ENCODE data around the gene SP2. TPM values are rescaled to one million over a fixed set of nuclear protein-coding genes. Genes with fewer than 3 reads are reported as not detected.

SP2 gene
- polyA plus RNA-seq, 6 donors from 2014 or later, result 2.2 to 17.1 (median 9.4) TPM

GRCh38 chr17:47857551-47858455 is 38.2 kb upstream of the SP2 start:
- no peak overlapping the region for H3K4me3 Mint-ChIP-seq
- peak overlapping the region in 1 of 6 donors; percentile 38 for H3K27ac Mint-ChIP-seq
- peaks cover 56 to 74% (median 71%) of the 10 kb centered on the region in 3 donors for H3K27me3 Mint-ChIP-seq
- ATAC-seq (ENCODE audit: low read depth in 2 of 2) (no peak), DNase-seq (no peak)
- no peaks in the 10 kb centered on the region for H3K9me3 Mint-ChIP-seq
- peaks cover 0 to 7% of the 10 kb centered on the region in 2 donors for H3K36me3 Mint-ChIP-seq
- peaks cover 0 to 5% (median 0%) of the 10 kb centered on the region in 3 donors for H3K4me1 Mint-ChIP-seq

- Mint-ChIP-seq H3K4me1 (peaks cover 0 to 5% (median 0%) of the 10 kb centered on the region in 3 donors), H3K36me3 (peaks cover 0 to 7% of the 10 kb centered on the region in 2 donors), H3K27ac (no peak overlapping the region), H3K4me3 (no peak overlapping the region), H3K27me3 (peaks cover 43 to 60% (median 52%) of the 10 kb centered on the region in 3 donors), H3K9me3 (no peaks in the 10 kb centered on the region)
- ATAC-seq (ENCODE audit: low read depth in 2 of 2) (no peak), DNase-seq (no peak)
Observed at GRCh38 chr17:47860386-47860785, 35.6 kb upstream of the SP2 start.

GRCh38 chr17:47862621-47863440 is 33.2 kb upstream of the SP2 start:
- peaks cover 0 to 7% of the 10 kb centered on the region in 2 donors for H3K36me3 Mint-ChIP-seq
- H3K27ac Mint-ChIP-seq, result no peak overlapping the region
- ATAC-seq (ENCODE audit: low read depth in 2 of 2) (no peak), DNase-seq (no peak)
- peaks cover 41 to 56% (median 53%) of the 10 kb centered on the region in 3 donors for H3K27me3 Mint-ChIP-seq
- no peak overlapping the region for H3K4me3 Mint-ChIP-seq
- H3K4me1 Mint-ChIP-seq, result peaks cover 0 to 5% (median 0%) of the 10 kb centered on the region in 3 donors
- no peaks in the 10 kb centered on the region for H3K9me3 Mint-ChIP-seq

GRCh38 chr17:47864791-47865216 is 31.2 kb upstream of the SP2 start:
- no peaks in the 10 kb centered on the region for H3K4me1 Mint-ChIP-seq
- peak overlapping the region in 1 of 6 donors; percentile 65 for H3K27ac Mint-ChIP-seq
- H3K27me3 Mint-ChIP-seq, result peaks cover 43 to 48% (median 43%) of the 10 kb centered on the region in 3 donors
- no peaks in the 10 kb centered on the region for H3K9me3 Mint-ChIP-seq
- no peak overlapping the region for H3K4me3 Mint-ChIP-seq
- no peaks in the 10 kb centered on the region for H3K36me3 Mint-ChIP-seq
- DNase-seq (no peak), ATAC-seq (ENCODE audit: low read depth in 2 of 2) (no peak)

GRCh38 chr17:47866941-47867340 is 29.1 kb upstream of the SP2 start:
- H3K9me3 Mint-ChIP-seq, result no peaks in the 10 kb centered on the region
- ATAC-seq (ENCODE audit: low read depth in 2 of 2), result no peak
- no peaks in the 10 kb centered on the region for H3K36me3 Mint-ChIP-seq
- H3K4me3 Mint-ChIP-seq, result no peak overlapping the region
- peaks cover 49 to 62% (median 55%) of the 10 kb centered on the region in 3 donors for H3K27me3 Mint-ChIP-seq
- no peak for DNase-seq
- H3K27ac Mint-ChIP-seq, result no peak overlapping the region
- peaks cover 2 to 3% (median 2%) of the 10 kb centered on the region in 3 donors for H3K4me1 Mint-ChIP-seq

GRCh38 chr17:47867813-47868533 is 28.1 kb upstream of the SP2 start:
- no peak overlapping the region for H3K4me3 Mint-ChIP-seq
- H3K9me3 Mint-ChIP-seq, result no peaks in the 10 kb centered on the region
- no peak overlapping the region for H3K27ac Mint-ChIP-seq
- no peak for DNase-seq
- peaks cover 51 to 67% (median 62%) of the 10 kb centered on the region in 3 donors for H3K27me3 Mint-ChIP-seq
- H3K4me1 Mint-ChIP-seq, result peaks cover 5 to 7% (median 7%) of the 10 kb centered on the region in 3 donors
- ATAC-seq (ENCODE audit: low read depth in 2 of 2), result no peak
- no peaks in the 10 kb centered on the region for H3K36me3 Mint-ChIP-seq

GRCh38 chr17:47869114-47869513 is 26.9 kb upstream of the SP2 start:
- no peak for DNase-seq
- Mint-ChIP-seq H3K4me3 (no peak overlapping the region), H3K4me1 (peaks cover 5 to 7% (median 7%) of the 10 kb centered on the region in 3 donors), H3K27ac (no peak overlapping the region), H3K27me3 (peaks cover 50 to 78% (median 70%) of the 10 kb centered on the region in 3 donors), H3K9me3 (no peaks in the 10 kb centered on the region), H3K36me3 (no peaks in the 10 kb centered on the region)
- no peak for ATAC-seq (ENCODE audit: low read depth in 2 of 2)

- Mint-ChIP-seq H3K4me3 (no peak overlapping the region), H3K27ac (no peak overlapping the region), H3K4me1 (peaks cover 5 to 7% (median 7%) of the 10 kb centered on the region in 3 donors), H3K27me3 (peaks cover 53 to 87% (median 71%) of the 10 kb centered on the region in 3 donors), H3K36me3 (no peaks in the 10 kb centered on the region), H3K9me3 (no peaks in the 10 kb centered on the region)
- DNase-seq (no peak), ATAC-seq (ENCODE audit: low read depth in 2 of 2) (no peak)
Observed at GRCh38 chr17:47870056-47870455, 26.0 kb upstream of the SP2 start.

- H3K27ac Mint-ChIP-seq, result no peak overlapping the region
- peaks cover 0 to 8% of the 10 kb centered on the region in 2 donors for H3K36me3 Mint-ChIP-seq
- peaks cover 5 to 11% (median 7%) of the 10 kb centered on the region in 3 donors for H3K4me1 Mint-ChIP-seq
- ATAC-seq (ENCODE audit: low read depth in 2 of 2) (no peak), DNase-seq (no peak)
- H3K4me3 Mint-ChIP-seq, result peak overlapping the region in 1 of 8 donors; percentile 30
- H3K9me3 Mint-ChIP-seq, result no peaks in the 10 kb centered on the region
- H3K27me3 Mint-ChIP-seq, result peaks cover 54 to 87% (median 71%) of the 10 kb centered on the region in 3 donors
Observed at GRCh38 chr17:47871048-47871447, 25.0 kb upstream of the SP2 start.

GRCh38 chr17:47872019-47872650 is 23.9 kb upstream of the SP2 start:
- ATAC-seq (ENCODE audit: low read depth in 2 of 2) (no peak), DNase-seq (no peak)
- Mint-ChIP-seq H3K27ac (peak overlapping the region in 1 of 6 donors; percentile 3), H3K4me1 (peaks cover 5 to 11% (median 7%) of the 10 kb centered on the region in 3 donors), H3K27me3 (peaks cover 51 to 77% (median 66%) of the 10 kb centered on the region in 3 donors), H3K4me3 (peak overlapping the region in 4 of 8 donors; percentile 29 to 42 (median 31)), H3K36me3 (peaks cover 0 to 8% of the 10 kb centered on the region in 2 donors), H3K9me3 (no peaks in the 10 kb centered on the region)

GRCh38 chr17:47872651-47873161 is 23.3 kb upstream of the SP2 start:
- no peaks in the 10 kb centered on the region for H3K9me3 Mint-ChIP-seq
- no peak overlapping the region for H3K27ac Mint-ChIP-seq
- H3K4me3 Mint-ChIP-seq, result no peak overlapping the region
- no peak for ATAC-seq (ENCODE audit: low read depth in 2 of 2)
- H3K36me3 Mint-ChIP-seq, result peaks cover 0 to 8% of the 10 kb centered on the region in 2 donors
- no peak for DNase-seq
- peaks cover 49 to 77% (median 72%) of the 10 kb centered on the region in 3 donors for H3K27me3 Mint-ChIP-seq
- H3K4me1 Mint-ChIP-seq, result peaks cover 5 to 11% (median 7%) of the 10 kb centered on the region in 3 donors

All from naive B cell (primary cell).